ENCODE data around the gene CAPN1. TPM values are rescaled to one million over a fixed set of nuclear protein-coding genes. Genes with fewer than 3 reads are reported as not detected.

The CAPN1 gene
- 24.3 and 57.3 TPM in 2 replicates for total RNA-seq (ENCODE audit: low replicate concordance)

DNA sequence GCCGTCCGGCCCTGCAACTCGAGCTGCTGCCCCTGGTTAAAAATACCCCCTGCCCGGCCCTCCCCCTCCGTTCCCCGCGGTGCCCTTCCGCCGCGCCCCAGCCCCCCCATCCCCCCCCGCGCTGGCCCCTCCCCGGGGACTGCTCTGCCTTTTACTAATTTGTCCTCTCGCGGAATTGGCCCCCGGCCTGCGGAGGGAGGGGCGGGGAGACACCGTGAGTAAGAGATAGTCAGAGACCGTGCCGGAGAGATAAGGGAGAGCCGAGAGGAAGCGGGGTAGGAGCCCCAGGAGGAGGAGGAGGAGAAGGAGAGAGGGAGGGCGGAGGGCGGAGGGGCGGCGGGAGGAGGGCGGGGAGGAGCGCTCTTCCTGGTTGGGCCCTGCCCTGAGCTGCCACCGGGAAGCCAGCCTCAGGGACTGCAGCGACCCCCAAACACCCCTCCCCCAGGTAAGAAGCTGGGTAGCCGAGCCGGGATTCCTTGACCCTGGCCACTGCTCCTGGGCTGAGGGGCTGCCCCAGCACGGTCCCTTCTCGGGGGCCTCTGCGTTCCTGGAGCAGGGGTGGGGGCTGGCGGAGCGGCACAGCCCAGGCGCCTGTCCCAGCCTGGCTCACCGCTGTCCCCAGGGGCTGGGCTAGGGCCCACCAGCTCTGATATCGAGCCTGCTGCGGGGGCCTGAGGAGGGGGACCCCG, at the start of gene CAPN1:
Gene CAPN1 (plus strand): TSS at position 360 of the 689 bp plus-strand sequence. CDS start 774 bp downstream, outside the sequence.
- H3K9me3 Mint-ChIP-seq = no peaks in the 10 kb centered on the region
- H3K79me2 ChIP-seq (ENCODE audit: low read depth) = peaks cover 3% of the 10 kb centered on the region
- H3K36me3 Mint-ChIP-seq = peaks cover 8% of the 10 kb centered on the region
- H3K4me2 ChIP-seq = peak within 1 kb of the TSS; percentile 84
- H3K4me3 ChIP-seq = peak within 1 kb of the TSS; percentile 86
- no peak within 1 kb of the TSS for H3K9ac ChIP-seq
- peaks cover 7% of the 10 kb centered on the region for H3K4me1 Mint-ChIP-seq
- peaks cover 6% of the 10 kb centered on the region for H3K4me1 ChIP-seq
- peaks cover 45% of the 10 kb centered on the region for H3F3A ChIP-seq (ENCODE audit: low read depth)
- H3K27me3 ChIP-seq = peaks cover 5% of the 10 kb centered on the region
- H3K9me3 ChIP-seq (ENCODE audit: low read depth) = no peaks in the 10 kb centered on the region
- no peak within 1 kb of the TSS for H3K27ac ChIP-seq
- H2AFZ ChIP-seq (replicated peaks) = peak within 1 kb of the TSS; percentile 69
- DNase-seq (ENCODE audit: low spot score) = peak; percentile 75
- no peaks in the 10 kb centered on the region for H3K27me3 Mint-ChIP-seq (ENCODE audit: insufficient read depth, low read depth)
- TF ChIP-seq, protein P1, sequence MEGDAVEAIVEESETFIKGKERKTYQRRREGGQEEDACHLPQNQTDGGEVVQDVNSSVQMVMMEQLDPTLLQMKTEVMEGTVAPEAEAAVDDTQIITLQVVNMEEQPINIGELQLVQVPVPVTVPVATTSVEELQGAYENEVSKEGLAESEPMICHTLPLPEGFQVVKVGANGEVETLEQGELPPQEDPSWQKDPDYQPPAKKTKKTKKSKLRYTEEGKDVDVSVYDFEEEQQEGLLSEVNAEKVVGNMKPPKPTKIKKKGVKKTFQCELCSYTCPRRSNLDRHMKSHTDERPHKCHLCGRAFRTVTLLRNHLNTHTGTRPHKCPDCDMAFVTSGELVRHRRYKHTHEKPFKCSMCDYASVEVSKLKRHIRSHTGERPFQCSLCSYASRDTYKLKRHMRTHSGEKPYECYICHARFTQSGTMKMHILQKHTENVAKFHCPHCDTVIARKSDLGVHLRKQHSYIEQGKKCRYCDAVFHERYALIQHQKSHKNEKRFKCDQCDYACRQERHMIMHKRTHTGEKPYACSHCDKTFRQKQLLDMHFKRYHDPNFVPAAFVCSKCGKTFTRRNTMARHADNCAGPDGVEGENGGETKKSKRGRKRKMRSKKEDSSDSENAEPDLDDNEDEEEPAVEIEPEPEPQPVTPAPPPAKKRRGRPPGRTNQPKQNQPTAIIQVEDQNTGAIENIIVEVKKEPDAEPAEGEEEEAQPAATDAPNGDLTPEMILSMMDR (IDR thresholded peaks at IDR 0.05) = no peak
- TF ChIP-seq EZH2 (IDR thresholded peaks at IDR 0.05) = no peak
- no peak for TF ChIP-seq EZH2phosphoT487 (IDR thresholded peaks at IDR 0.05)
- H3K36me3 ChIP-seq = no peaks in the 10 kb centered on the region
- peak within 1 kb of the TSS; percentile 89 for H3K4me3 Mint-ChIP-seq
- H3K27ac Mint-ChIP-seq = no peak within 1 kb of the TSS
- H4K20me1 ChIP-seq (ENCODE audit: low read depth) = no peaks in the 10 kb centered on the region

DNA sequence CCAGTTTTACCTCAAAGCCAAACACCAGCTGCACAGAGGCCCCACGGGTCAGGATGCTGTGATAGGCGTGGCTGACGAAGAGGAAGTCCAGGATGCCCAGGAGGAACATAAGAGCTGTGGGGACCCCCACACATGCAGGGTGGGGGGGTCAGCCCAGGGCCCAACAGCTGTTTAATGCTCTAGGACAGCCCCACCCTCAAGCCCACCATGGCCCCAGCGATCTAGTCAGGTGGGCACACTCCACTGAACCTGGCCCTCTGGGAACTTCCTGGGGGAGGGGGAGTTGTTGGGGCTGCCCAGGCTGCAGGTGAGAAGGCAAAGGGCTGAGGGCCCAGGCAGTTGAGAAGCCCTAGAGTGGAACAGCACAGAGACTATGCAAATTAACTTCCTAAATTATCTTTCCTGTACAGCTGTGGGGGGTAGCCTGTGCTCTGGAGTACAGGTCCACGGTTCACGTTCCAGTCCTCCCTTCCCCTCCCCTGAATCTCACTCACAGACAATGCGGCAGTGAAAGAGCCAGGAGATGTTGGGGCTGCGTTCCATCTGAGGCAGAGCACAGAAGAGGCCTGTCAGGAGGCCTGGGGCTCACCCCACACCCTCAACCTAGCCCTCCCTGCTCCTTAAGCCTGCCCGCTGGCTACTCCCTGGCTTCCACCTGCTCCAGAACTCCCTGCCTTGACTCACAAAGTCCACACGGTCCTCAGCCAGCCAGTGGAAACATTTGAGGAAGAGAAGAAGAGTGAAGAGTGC, 49.3 kb upstream of the CAPN1 start:
- TF ChIP-seq, protein P1 (IDR thresholded peaks at IDR 0.05) = no peak
- no peak for TF ChIP-seq EZH2 (IDR thresholded peaks at IDR 0.05)
- TF ChIP-seq EZH2phosphoT487 (IDR thresholded peaks at IDR 0.05) = no peak
- Histone ChIP-seq H3K36me3 (no peaks in the 10 kb centered on the region), H3K4me3 (no peak overlapping the region), H3K9me3 (ENCODE audit: low read depth) (no peaks in the 10 kb centered on the region), H3K4me2 (peak overlapping the region; percentile 99), H3K9ac (no peak overlapping the region), H3K27ac (no peak overlapping the region), H3K79me2 (ENCODE audit: low read depth) (peaks cover 21% of the 10 kb centered on the region), H4K20me1 (ENCODE audit: low read depth) (peaks cover 11% of the 10 kb centered on the region), H3F3A (ENCODE audit: low read depth) (peaks cover 12% of the 10 kb centered on the region), H3K4me1 (peaks cover 8% of the 10 kb centered on the region), H2AFZ (replicated peaks) (no peak overlapping the region), H3K27me3 (no peaks in the 10 kb centered on the region)
- Mint-ChIP-seq H3K36me3 (no peaks in the 10 kb centered on the region), H3K27ac (no peak overlapping the region), H3K9me3 (no peaks in the 10 kb centered on the region), H3K4me3 (peak overlapping the region; percentile 98), H3K27me3 (ENCODE audit: insufficient read depth, low read depth) (peaks cover 6% of the 10 kb centered on the region), H3K4me1 (peaks cover 21% of the 10 kb centered on the region)
- no peak for DNase-seq (ENCODE audit: low spot score)

DNA sequence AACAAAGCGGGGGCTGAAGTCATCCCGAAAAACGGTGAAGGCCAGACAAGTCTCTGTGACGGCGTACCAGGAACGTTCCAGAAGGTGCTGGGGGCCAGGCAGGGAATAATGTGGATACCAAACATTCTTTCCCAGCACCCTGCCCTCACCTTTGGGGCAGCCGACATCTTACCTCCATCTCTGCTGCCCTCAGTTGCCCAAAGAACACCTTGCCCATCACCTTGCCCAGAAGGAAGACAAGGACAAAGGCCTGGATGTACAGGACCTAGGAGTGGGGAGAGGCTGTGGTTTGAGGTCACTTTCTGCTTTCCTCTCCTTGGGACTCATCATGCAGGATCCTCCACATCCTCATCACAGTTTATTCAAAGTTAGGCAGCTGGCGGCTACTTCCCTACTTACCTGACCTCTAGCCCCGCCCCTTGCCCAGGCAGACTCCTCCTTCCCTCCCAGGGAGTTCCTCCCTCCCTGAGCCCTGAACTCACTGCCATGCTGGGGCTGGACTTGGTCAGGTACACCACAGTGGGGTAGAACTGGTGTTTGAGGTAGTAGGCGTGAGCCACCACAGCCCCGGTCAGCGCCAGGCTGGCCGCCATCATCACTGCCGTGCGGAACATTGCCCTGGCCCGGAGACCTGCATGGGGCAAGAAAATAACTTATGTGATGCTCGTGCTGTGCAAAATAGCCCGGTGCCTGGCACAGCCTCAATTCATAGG, 48.6 kb upstream of the CAPN1 start:
- Histone ChIP-seq H3F3A (ENCODE audit: low read depth) (peaks cover 11% of the 10 kb centered on the region), H3K4me3 (peak overlapping the region; percentile 93), H4K20me1 (ENCODE audit: low read depth) (peaks cover 11% of the 10 kb centered on the region), H2AFZ (replicated peaks) (no peak overlapping the region), H3K36me3 (no peaks in the 10 kb centered on the region), H3K4me2 (peak overlapping the region; percentile 99), H3K9me3 (ENCODE audit: low read depth) (no peaks in the 10 kb centered on the region), H3K4me1 (peaks cover 8% of the 10 kb centered on the region), H3K9ac (no peak overlapping the region), H3K79me2 (ENCODE audit: low read depth) (peaks cover 21% of the 10 kb centered on the region), H3K27ac (no peak overlapping the region), H3K27me3 (no peaks in the 10 kb centered on the region)
- Mint-ChIP-seq H3K4me1 (peaks cover 21% of the 10 kb centered on the region), H3K4me3 (peak overlapping the region; percentile 98), H3K36me3 (no peaks in the 10 kb centered on the region), H3K9me3 (no peaks in the 10 kb centered on the region), H3K27ac (peak overlapping the region; percentile 66), H3K27me3 (ENCODE audit: insufficient read depth, low read depth) (peaks cover 6% of the 10 kb centered on the region)
- DNase-seq (ENCODE audit: low spot score) = peak; percentile 54
- TF ChIP-seq, protein P1 (IDR thresholded peaks at IDR 0.05) = no peak
- no peak for TF ChIP-seq EZH2phosphoT487 (IDR thresholded peaks at IDR 0.05)
- TF ChIP-seq EZH2 (IDR thresholded peaks at IDR 0.05) = no peak
